OCI-LY7 (cell line): Measurements from ENCODE around the gene CXCL6. TPM values are rescaled to one million over a fixed set of nuclear protein-coding genes. Genes with fewer than 3 reads are reported as not detected.

Source experiments
- BruUV-seq: library from RNA; stranded (reverse); fragments of 400-500 nt; replicated peaks from 2 replicates; lab custom pipeline; 2021; lab: Mats Ljungman, UMichigan
- CTCF ChIA-PET: fragments of 300-600 bp; sonication (Branson Sonifier 250); formaldehyde crosslinking; loops from one replicate; lab custom pipeline; 2022; ENCODE audit warnings: antibody characterized with exemption; ENCODE audit not compliant: unreplicated experiment; lab: Charles Lee
- POLR2A ChIA-PET: fragments of 300-600 bp; sonication (Branson Sonifier 250); formaldehyde crosslinking; loops from one replicate; lab custom pipeline; 2022; ENCODE audit warnings: antibody characterized with exemption; lab: Charles Lee
- DNase-seq: peaks from one replicate; pipeline ENCODE4 v3.0.0-alpha.2; 2015; ENCODE audit warnings: low spot score
- H2AFZ ChIP-seq: fragments of 200-600 bp; sonication (generic), shearing (Covaris generic); 2 replicates; pipeline ENCODE4 v1.6.1; 2014; ENCODE audit warnings: mild to moderate bottlenecking, antibody characterized with exemption, low read length, moderate library complexity
- H3K27ac ChIP-seq: fragments of 200-600 bp; sonication (generic); 2 replicates; pipeline ENCODE4 v1.5.1; 2014; ENCODE audit warnings: mixed run types, low read depth, mild to moderate bottlenecking, moderate library complexity, low read length, inconsistent platforms; ENCODE audit not compliant: poor library complexity, severe bottlenecking
- H3K36me3 ChIP-seq: fragments of 200-600 bp; sonication (generic); 2 replicates; pipeline ENCODE4 v1.6.1; 2014; ENCODE audit warnings: mild to moderate bottlenecking, antibody characterized with exemption, low read length, moderate library complexity, mixed read lengths; ENCODE audit not compliant: insufficient read depth
- H3K4me1 ChIP-seq: fragments of 200-600 bp; sonication (generic); 2 replicates; pipeline ENCODE4 v1.5.1; 2014; ENCODE audit warnings: mild to moderate bottlenecking, low read length; ENCODE audit not compliant: insufficient read depth, poor library complexity, severe bottlenecking
- H3K4me2 ChIP-seq: fragments of 200-600 bp; sonication (generic); 2 replicates; pipeline ENCODE4 v1.6.1; 2014; ENCODE audit warnings: mild to moderate bottlenecking, low read length
- H3K4me3 ChIP-seq: fragments of 200-600 bp; sonication (generic); 2 replicates; pipeline ENCODE4 v1.5.1; 2014; ENCODE audit warnings: mild to moderate bottlenecking, low read depth, low read length; ENCODE audit not compliant: poor library complexity, severe bottlenecking
- H3K79me2 ChIP-seq: fragments of 200-600 bp; sonication (generic); 2 replicates; pipeline ENCODE4 v1.6.1; 2016; ENCODE audit warnings: low read depth, mild to moderate bottlenecking, low read length, moderate library complexity, mixed read lengths; ENCODE audit not compliant: insufficient read depth
- H3K9me2 ChIP-seq: fragments of 200-600 bp; sonication (generic); 2 replicates; pipeline ENCODE4 v1.6.1; 2016; ENCODE audit warnings: mild to moderate bottlenecking, low read length, mixed read lengths; ENCODE audit not compliant: insufficient read depth
- H3K9me3 ChIP-seq: fragments of 200-600 bp; sonication (generic); 2 replicates; pipeline ENCODE4 v1.6.1; 2014; ENCODE audit warnings: mild to moderate bottlenecking, mixed run types, low read length, mixed read lengths
- H4K20me1 ChIP-seq: fragments of 200-600 bp; sonication (generic); 2 replicates; pipeline ENCODE4 v1.6.1; 2014; ENCODE audit warnings: mild to moderate bottlenecking, antibody characterized with exemption, low read length, moderate library complexity, mixed read lengths; ENCODE audit not compliant: insufficient read depth
- EZH2phosphoT487 ChIP-seq: fragments of 200-600 bp; sonication (generic); IDR thresholded peaks from 2 replicates; pipeline ENCODE4 v1.6.1; 2018; ENCODE audit warnings: low read depth, borderline replicate concordance, mild to moderate bottlenecking, mixed run types, antibody characterized with exemption, low read length, moderate library complexity, mixed read lengths
- intact Hi-C: fragments of 100-400 bp; cut with micrococcal nuclease; formaldehyde crosslinking; loops from one replicate; pipeline ENCODE4 v1.10.0; 2022; ENCODE audit not compliant: unreplicated experiment
- total RNA-seq, 2 experiments: library from RNA; depleted of rRNA in 1 of 2; stranded (reverse); fragments of >200 nt in 1 of 2; shearing (Covaris generic) in 1 of 2; gene quantifications; 2 replicates each; pipeline ENCODE4 v1.2.3, GENCODE V29; 2014 to 2022
- TF ChIP-seq, protein P1 (sequence below): fragments of 200-600 bp; sonication (generic); conservative IDR thresholded peaks from 2 replicates; pipeline ENCODE4 v1.5.1; 2014; ENCODE audit warnings: mild to moderate bottlenecking, antibody characterized with exemption, low read length, moderate library complexity, mixed read lengths

The CXCL6 gene
- total RNA-seq, 2 experiments from 2014 or later = not detected

DNA sequence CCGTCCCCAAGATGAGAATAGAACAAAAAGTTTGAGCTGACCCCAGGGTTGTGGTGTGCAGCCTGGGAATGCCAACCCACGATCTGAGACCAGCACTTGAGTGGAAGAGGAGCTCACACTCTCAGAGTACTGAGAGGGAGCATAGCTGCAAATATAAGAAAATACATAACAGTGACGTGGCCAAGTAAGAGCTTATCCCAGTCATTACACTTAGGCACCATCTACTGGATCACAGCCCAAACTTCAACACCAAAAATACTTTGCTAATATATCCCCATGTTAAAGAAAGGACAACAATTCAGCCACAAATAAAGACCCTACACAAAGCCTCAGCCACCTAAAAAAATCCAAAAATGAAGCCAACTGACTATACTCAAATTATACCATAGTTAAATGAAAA, 33.3 kb upstream of the CXCL6 start:
- ChIA-PET CTCF (no interaction called here), POLR2A (interaction anchor here (0.6 to 1.3 kb wide), 5 partner anchors 9 to 585 kb away, joined by 3 to 5 read pairs (median 4); no protein-coding TSS in a partner anchor)
- Histone ChIP-seq H3K9me2 (no peaks in the 10 kb centered on the region), H3K4me1 (no peaks in the 10 kb centered on the region), H3K4me2 (no peak overlapping the region), H2AFZ (no peak overlapping the region), H3K9me3 (no peaks in the 10 kb centered on the region), H3K36me3 (no peaks in the 10 kb centered on the region), H3K27ac (no peak overlapping the region), H3K79me2 (no peaks in the 10 kb centered on the region), H3K4me3 (no peak overlapping the region), H4K20me1 (no peaks in the 10 kb centered on the region)
- intact Hi-C loops = no loop called here
- TF ChIP-seq, protein P1, sequence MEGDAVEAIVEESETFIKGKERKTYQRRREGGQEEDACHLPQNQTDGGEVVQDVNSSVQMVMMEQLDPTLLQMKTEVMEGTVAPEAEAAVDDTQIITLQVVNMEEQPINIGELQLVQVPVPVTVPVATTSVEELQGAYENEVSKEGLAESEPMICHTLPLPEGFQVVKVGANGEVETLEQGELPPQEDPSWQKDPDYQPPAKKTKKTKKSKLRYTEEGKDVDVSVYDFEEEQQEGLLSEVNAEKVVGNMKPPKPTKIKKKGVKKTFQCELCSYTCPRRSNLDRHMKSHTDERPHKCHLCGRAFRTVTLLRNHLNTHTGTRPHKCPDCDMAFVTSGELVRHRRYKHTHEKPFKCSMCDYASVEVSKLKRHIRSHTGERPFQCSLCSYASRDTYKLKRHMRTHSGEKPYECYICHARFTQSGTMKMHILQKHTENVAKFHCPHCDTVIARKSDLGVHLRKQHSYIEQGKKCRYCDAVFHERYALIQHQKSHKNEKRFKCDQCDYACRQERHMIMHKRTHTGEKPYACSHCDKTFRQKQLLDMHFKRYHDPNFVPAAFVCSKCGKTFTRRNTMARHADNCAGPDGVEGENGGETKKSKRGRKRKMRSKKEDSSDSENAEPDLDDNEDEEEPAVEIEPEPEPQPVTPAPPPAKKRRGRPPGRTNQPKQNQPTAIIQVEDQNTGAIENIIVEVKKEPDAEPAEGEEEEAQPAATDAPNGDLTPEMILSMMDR = no peak
- TF ChIP-seq EZH2phosphoT487 = no peak
- no peak for DNase-seq
- BruUV-seq = no TSS peak

DNA sequence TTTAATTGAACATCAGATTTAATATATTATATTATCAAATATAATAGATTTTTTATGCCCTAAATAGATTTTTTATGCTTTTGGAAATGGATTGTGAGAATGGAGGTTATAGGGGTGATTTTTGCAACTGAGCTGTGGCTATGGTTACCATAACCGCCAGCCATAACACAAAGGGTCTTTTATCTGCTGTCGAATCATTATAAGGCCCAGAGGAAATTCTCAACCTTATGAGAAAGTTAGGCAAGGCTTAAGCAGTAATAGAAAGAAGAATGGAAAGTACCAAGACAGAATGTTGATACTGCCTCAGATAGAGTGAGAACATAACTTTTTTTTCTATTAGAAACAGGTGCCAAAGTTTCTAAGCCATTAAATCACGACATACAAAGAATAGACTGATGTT, 26.3 kb upstream of the CXCL6 start:
- CTCF ChIA-PET = no interaction called here
- no peak for DNase-seq
- H3K4me3 ChIP-seq = no peak overlapping the region

DNA sequence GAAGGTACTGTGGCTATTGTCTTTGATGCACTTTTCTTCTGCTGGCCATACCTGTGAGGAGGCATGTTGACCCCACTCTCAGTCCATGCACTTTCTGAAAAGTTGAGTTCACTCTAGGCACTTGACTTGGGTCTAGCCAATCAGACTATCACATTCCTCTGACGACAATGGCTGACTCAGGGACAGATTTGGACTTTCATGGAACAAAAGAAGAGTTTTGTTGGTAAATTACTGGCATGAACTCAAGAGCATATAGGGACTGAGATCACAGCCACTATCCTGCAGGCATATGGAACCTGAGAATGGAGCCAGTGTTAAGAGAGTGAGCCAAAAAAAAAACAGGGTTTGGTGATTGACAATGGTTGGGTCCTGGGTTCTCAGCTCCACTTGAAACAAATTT, 24.6 kb upstream of the CXCL6 start:
- H3K27ac ChIP-seq = no peak overlapping the region
- no peak overlapping the region for H3K4me2 ChIP-seq
- intact Hi-C loops = no loop called here
- no peaks in the 10 kb centered on the region for H3K4me1 ChIP-seq
- no peaks in the 10 kb centered on the region for H4K20me1 ChIP-seq
- CTCF ChIA-PET = no interaction called here
- H3K4me3 ChIP-seq = no peak overlapping the region
- no peak for DNase-seq
- TF ChIP-seq EZH2phosphoT487 = no peak
- TF ChIP-seq, protein P1 = no peak
- H3K79me2 ChIP-seq = no peaks in the 10 kb centered on the region
- no peaks in the 10 kb centered on the region for H3K9me3 ChIP-seq
- H2AFZ ChIP-seq = no peak overlapping the region
- H3K9me2 ChIP-seq = no peaks in the 10 kb centered on the region
- no TSS peak for BruUV-seq
- POLR2A ChIA-PET = no interaction called here
- H3K36me3 ChIP-seq = no peaks in the 10 kb centered on the region

More for the DNA sequence above, 26.3 kb upstream of the CXCL6 start:
- no TSS peak for BruUV-seq
- Histone ChIP-seq H3K9me2 (no peaks in the 10 kb centered on the region), H3K79me2 (no peaks in the 10 kb centered on the region), H3K27ac (no peak overlapping the region), H3K4me1 (no peaks in the 10 kb centered on the region), H2AFZ (no peak overlapping the region), H3K9me3 (no peaks in the 10 kb centered on the region), H4K20me1 (no peaks in the 10 kb centered on the region), H3K36me3 (no peaks in the 10 kb centered on the region), H3K4me2 (no peak overlapping the region)
- intact Hi-C loops = no loop called here
- POLR2A ChIA-PET = no interaction called here
- TF ChIP-seq, protein P1 = no peak
- TF ChIP-seq EZH2phosphoT487 = no peak
